Measurements from ENCODE around the gene SEMA4D. TPM values are rescaled to one million over a fixed set of nuclear protein-coding genes. Genes with fewer than 3 reads are reported as not detected.
A peak's percentile ranks its signal among the peaks of the same experiment; 100 is the strongest.

The SEMA4D gene
- total RNA-seq, 1 donor: 0.72 TPM

GRCh38 chr9:89470224-89470839 is 27.6 kb downstream of the SEMA4D start:
- Histone ChIP-seq H2AFZ (ENCODE audit: low read length) (no peak overlapping the region), H3K9me3 (ENCODE audit: low read depth, low read length) (no peaks in the 10 kb centered on the region), H3K4me3 (ENCODE audit: insufficient read depth, low read length) (no peak overlapping the region), H3K36me3 (ENCODE audit: insufficient read depth, low read length) (no peaks in the 10 kb centered on the region), H3K4me2 (ENCODE audit: insufficient read depth, low read length) (no peak overlapping the region), H3K79me2 (ENCODE audit: insufficient read depth, low read length) (no peaks in the 10 kb centered on the region), H3K27me3 (ENCODE audit: insufficient read depth, low read length) (no peaks in the 10 kb centered on the region), H4K20me1 (ENCODE audit: insufficient read depth, low read length) (no peaks in the 10 kb centered on the region), H3K27ac (ENCODE audit: low read depth, low read length) (no peak overlapping the region), H3K4me1 (ENCODE audit: insufficient read depth, low read length) (no peaks in the 10 kb centered on the region)
- no peak for DNase-seq (ENCODE audit: insufficient read length, low spot score, missing footprints)
- TF ChIP-seq CTCF (IDR thresholded peaks at IDR 0.05; ENCODE audit: extremely low read depth, low read depth, low read length): no peak

- no peaks in the 10 kb centered on the region for H3K9me3 ChIP-seq (ENCODE audit: low read depth, low read length)
- no peaks in the 10 kb centered on the region for H3K4me1 ChIP-seq (ENCODE audit: insufficient read depth, low read length)
- no peak overlapping the region for H2AFZ ChIP-seq (ENCODE audit: low read length)
- no peaks in the 10 kb centered on the region for H3K27me3 ChIP-seq (ENCODE audit: insufficient read depth, low read length)
- no peak for DNase-seq (ENCODE audit: insufficient read length, low spot score, missing footprints)
- no peak overlapping the region for H3K4me3 ChIP-seq (ENCODE audit: insufficient read depth, low read length)
- H3K79me2 ChIP-seq (ENCODE audit: insufficient read depth, low read length): no peaks in the 10 kb centered on the region
- no peaks in the 10 kb centered on the region for H3K36me3 ChIP-seq (ENCODE audit: insufficient read depth, low read length)
- no peaks in the 10 kb centered on the region for H4K20me1 ChIP-seq (ENCODE audit: insufficient read depth, low read length)
- TF ChIP-seq CTCF (IDR thresholded peaks at IDR 0.05; ENCODE audit: extremely low read depth, low read depth, low read length): no peak
- no peak overlapping the region for H3K27ac ChIP-seq (ENCODE audit: low read depth, low read length)
- H3K4me2 ChIP-seq (ENCODE audit: insufficient read depth, low read length): no peak overlapping the region
Measured at GRCh38 chr9:89469003-89469402, 28.9 kb downstream of the SEMA4D start.

GRCh38 chr9:89468281-89468960 is 29.5 kb downstream of the SEMA4D start:
- no peak overlapping the region for H2AFZ ChIP-seq (ENCODE audit: low read length)
- no peak for DNase-seq (ENCODE audit: insufficient read length, low spot score, missing footprints)
- TF ChIP-seq CTCF (IDR thresholded peaks at IDR 0.05; ENCODE audit: extremely low read depth, low read depth, low read length): no peak
- H3K4me3 ChIP-seq (ENCODE audit: insufficient read depth, low read length): no peak overlapping the region
- H3K36me3 ChIP-seq (ENCODE audit: insufficient read depth, low read length): no peaks in the 10 kb centered on the region
- no peaks in the 10 kb centered on the region for H3K4me1 ChIP-seq (ENCODE audit: insufficient read depth, low read length)
- H3K27ac ChIP-seq (ENCODE audit: low read depth, low read length): no peak overlapping the region
- no peaks in the 10 kb centered on the region for H3K27me3 ChIP-seq (ENCODE audit: insufficient read depth, low read length)
- no peak overlapping the region for H3K4me2 ChIP-seq (ENCODE audit: insufficient read depth, low read length)
- no peaks in the 10 kb centered on the region for H4K20me1 ChIP-seq (ENCODE audit: insufficient read depth, low read length)
- no peaks in the 10 kb centered on the region for H3K9me3 ChIP-seq (ENCODE audit: low read depth, low read length)
- H3K79me2 ChIP-seq (ENCODE audit: insufficient read depth, low read length): no peaks in the 10 kb centered on the region

DNA sequence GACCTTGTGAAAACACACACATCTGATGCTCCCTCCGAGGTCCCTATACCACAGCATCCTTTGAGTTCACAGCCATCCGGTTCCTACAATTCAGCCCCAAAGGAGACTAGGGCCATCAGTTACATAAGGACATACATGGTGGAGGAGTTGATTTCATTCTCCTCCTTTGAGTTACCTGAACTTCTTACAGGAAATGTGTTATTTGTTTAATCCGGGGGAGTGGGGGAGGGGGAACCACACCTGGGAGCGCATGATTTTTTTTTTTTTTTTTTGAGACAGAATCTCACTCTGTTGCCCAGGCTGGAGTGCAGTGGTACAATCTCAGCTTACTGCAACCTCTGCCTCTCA is 30.7 kb downstream of the SEMA4D start:
- H3K36me3 ChIP-seq (ENCODE audit: insufficient read depth, low read length): no peaks in the 10 kb centered on the region
- H3K9me3 ChIP-seq (ENCODE audit: low read depth, low read length): no peaks in the 10 kb centered on the region
- no peaks in the 10 kb centered on the region for H3K4me1 ChIP-seq (ENCODE audit: insufficient read depth, low read length)
- H3K27ac ChIP-seq (ENCODE audit: low read depth, low read length): no peak overlapping the region
- H3K27me3 ChIP-seq (ENCODE audit: insufficient read depth, low read length): peaks cover 2% of the 10 kb centered on the region
- no peaks in the 10 kb centered on the region for H4K20me1 ChIP-seq (ENCODE audit: insufficient read depth, low read length)
- DNase-seq (ENCODE audit: insufficient read length, low spot score, missing footprints): peak; percentile 37
- no peak overlapping the region for H3K4me2 ChIP-seq (ENCODE audit: insufficient read depth, low read length)
- no peak overlapping the region for H3K4me3 ChIP-seq (ENCODE audit: insufficient read depth, low read length)
- TF ChIP-seq CTCF (IDR thresholded peaks at IDR 0.05; ENCODE audit: extremely low read depth, low read depth, low read length): no peak
- H3K79me2 ChIP-seq (ENCODE audit: insufficient read depth, low read length): no peaks in the 10 kb centered on the region
- H2AFZ ChIP-seq (ENCODE audit: low read length): no peak overlapping the region

All from osteoblast (primary cell).